Retinal pigment epithelial cell (primary cell): ENCODE data around the gene UBE2J2.

Experiments used
- DNase-seq: peaks from one replicate; pipeline ENCODE4 v3.0.0-alpha.2; 2010; ENCODE audit warnings: low read depth
- H3K4me3 ChIP-seq: 2 replicates; pipeline ENCODE4 v1.5.1; 2011; ENCODE audit warnings: mild to moderate bottlenecking, low read length, control low read depth, moderate library complexity
- TF ChIP-seq, protein P1 (sequence below): conservative IDR thresholded peaks from 2 replicates; pipeline ENCODE4 v1.5.1; 2011; ENCODE audit warnings: low read depth, low read length, control low read depth, inconsistent platforms

Gene UBE2J2

DNA sequence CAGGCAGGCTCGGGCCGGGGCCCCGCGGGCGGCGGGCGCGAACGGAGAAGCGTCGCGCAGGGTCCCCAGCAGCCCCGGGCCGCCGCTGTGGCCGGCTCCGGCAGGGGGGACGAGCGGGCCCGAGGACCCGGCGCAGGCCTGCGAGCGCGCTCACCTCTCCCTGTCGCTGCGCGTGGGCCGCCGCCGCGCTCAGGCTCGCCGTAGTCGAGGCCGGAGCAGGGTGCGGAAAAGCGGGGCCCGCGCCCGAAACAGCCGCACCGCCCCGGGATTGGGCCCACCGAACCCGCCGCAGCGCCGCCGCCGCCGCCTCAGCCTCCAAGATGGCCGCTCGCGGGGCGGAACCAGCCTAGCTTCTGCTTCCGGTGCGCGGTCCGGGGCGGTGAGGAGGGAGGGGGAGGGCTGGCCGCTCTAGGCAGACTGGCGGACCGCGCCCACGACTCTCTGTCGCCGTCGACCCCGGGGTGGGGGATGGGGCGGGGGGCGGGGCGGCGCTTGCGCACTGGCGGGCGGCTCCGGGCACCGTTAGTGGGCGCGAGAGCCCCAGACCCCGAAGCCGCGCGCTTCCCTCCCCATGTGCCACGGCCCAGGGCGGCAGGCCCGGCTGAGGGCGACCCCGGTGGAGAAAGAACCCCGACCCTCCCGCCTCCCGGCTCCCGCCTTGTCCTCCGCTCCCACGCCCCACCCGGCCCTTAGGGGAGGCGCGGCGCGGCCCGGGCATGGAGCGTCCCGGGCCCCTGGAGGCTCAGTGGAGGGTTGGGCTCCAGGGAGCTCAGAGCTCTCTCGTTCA is at the start of gene UBE2J2:
Gene UBE2J2 (minus strand): TSS at position 343 of the 787 bp plus-strand sequence. CDS start 5,862 bp downstream, outside the sequence.
- peak within 1 kb of the TSS; percentile 79 for H3K4me3 ChIP-seq
- TF ChIP-seq, protein P1, sequence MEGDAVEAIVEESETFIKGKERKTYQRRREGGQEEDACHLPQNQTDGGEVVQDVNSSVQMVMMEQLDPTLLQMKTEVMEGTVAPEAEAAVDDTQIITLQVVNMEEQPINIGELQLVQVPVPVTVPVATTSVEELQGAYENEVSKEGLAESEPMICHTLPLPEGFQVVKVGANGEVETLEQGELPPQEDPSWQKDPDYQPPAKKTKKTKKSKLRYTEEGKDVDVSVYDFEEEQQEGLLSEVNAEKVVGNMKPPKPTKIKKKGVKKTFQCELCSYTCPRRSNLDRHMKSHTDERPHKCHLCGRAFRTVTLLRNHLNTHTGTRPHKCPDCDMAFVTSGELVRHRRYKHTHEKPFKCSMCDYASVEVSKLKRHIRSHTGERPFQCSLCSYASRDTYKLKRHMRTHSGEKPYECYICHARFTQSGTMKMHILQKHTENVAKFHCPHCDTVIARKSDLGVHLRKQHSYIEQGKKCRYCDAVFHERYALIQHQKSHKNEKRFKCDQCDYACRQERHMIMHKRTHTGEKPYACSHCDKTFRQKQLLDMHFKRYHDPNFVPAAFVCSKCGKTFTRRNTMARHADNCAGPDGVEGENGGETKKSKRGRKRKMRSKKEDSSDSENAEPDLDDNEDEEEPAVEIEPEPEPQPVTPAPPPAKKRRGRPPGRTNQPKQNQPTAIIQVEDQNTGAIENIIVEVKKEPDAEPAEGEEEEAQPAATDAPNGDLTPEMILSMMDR: no peak

GRCh38 chr1:1322952-1323351 is 49.3 kb upstream of the UBE2J2 start:
- TF ChIP-seq, protein P1: no peak
- DNase-seq: no peak
- no peak overlapping the region for H3K4me3 ChIP-seq

More for the DNA sequence above, at the start of gene UBE2J2:
- peak; percentile 58 for DNase-seq

DNA sequence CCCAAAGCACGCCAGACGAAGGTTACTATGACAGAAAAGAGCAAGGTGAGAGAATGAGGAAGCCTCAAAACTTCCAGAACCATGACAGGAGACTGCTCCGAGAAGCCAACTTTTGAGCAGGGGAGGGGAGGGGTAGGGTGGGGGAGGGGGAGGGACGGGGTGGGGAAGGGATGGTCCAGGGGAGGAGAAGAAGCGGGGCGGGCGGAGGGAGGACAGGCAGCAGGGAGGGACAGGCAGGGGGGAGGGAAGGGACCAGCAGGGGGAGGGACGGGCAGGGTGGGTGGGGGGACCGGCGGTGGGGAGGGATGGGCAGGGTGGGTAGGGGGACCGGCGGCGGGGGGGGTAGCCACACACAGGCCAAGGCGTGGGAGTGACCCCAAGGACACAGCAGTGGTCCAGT is 48.8 kb upstream of the UBE2J2 start:
- TF ChIP-seq, protein P1: no peak
- no peak overlapping the region for H3K4me3 ChIP-seq
- no peak for DNase-seq

GRCh38 chr1:1321477-1321876 is 47.8 kb upstream of the UBE2J2 start:
- TF ChIP-seq, protein P1: no peak
- H3K4me3 ChIP-seq: no peak overlapping the region
- no peak for DNase-seq

DNA sequence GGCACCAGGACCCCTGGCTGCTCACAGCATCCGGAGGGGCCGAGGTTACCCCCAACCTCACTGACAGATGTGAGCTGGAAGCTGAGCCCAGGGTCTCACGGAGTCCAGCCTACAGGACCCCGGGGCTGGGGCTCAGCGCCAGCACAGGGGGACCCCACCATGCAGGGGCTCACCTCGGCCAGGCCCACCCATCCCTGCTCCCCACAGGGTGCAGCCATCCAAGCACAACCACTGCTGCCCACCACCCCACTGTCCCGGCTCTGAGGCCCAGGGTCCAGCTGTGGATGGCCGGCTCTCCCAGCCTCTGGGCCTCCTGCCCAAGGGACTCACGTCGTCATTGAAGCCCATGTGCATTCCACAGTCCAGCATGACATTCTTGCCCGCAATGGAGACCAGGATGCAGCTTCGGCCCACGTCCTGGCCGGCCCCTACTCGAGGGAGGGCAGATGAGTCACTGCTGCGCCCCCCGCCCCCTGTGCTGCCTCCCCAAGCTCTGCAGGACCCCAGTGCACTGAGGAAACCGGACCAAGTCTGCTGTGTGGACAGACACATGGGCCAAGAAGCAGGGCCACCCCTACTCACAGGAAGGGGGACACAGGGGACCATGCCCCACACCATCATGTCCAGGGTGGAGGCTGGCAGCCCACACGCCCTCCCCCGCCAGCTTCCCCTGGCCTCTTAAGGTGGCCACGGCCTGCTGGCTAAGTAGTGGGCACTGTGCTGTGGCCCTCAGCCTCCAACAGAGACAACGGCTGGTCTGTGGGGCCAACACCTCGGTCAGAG is 47.2 kb upstream of the UBE2J2 start:
- TF ChIP-seq, protein P1: no peak
- DNase-seq: no peak
- H3K4me3 ChIP-seq: no peak overlapping the region

DNA sequence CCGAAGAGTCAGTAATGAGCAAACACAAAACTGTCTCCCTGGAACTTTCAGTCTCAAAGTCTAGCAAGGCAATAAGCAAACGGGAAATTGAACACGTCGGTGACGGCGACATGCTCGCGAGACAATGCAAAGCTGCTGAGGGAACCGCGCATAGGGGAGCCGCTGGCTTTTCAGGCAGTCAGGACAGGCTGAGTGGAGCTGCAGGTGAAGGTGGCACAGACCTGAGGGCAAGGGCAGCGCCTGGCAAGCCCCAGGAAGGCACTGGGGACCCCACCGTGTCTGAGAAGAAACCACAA is 45.9 kb upstream of the UBE2J2 start:
- no peak overlapping the region for H3K4me3 ChIP-seq
- DNase-seq: no peak
- TF ChIP-seq, protein P1: no peak
